Endothelial cell of umbilical vein (primary cell): ENCODE results near the gene FMN2. TPM values are rescaled to one million over a fixed set of nuclear protein-coding genes. Genes with fewer than 3 reads are reported as not detected.

ENCODE experiments used
- BruUV-seq: library from RNA; stranded (reverse); fragments of 400-500 nt; replicated peaks from 2 replicates; lab custom pipeline; 2021; lab: Mats Ljungman, UMichigan
- CTCF ChIA-PET: fragments of 300-600, 350-600 bp; sonication (Branson Sonifier 250); formaldehyde crosslinking; loops from one replicate; lab custom pipeline; 2021; ENCODE audit warnings: antibody characterized with exemption, inconsistent platforms; lab: Charles Lee
- POLR2A ChIA-PET: fragments of 300-600, 350-600 bp; sonication (Branson Sonifier 250); formaldehyde crosslinking; loops from one replicate; lab custom pipeline; 2021; ENCODE audit warnings: antibody characterized with exemption, inconsistent platforms; lab: Charles Lee
- DNase-seq: peaks from one replicate; pipeline ENCODE4 v3.0.0-alpha.2; 2011; ENCODE audit warnings: low read depth, low spot score
- FAIRE-seq: peaks from 2 replicates; lab custom pipeline; 2011; peaks lifted over from hg19 to GRCh38; lab: Jason Lieb, UNC
- H2AFZ ChIP-seq: 2 replicates; pipeline ENCODE4 v1.6.0; 2012; ENCODE audit warnings: low read depth, low read length, control low read depth, inconsistent platforms
- H3K27ac ChIP-seq: 2 replicates; pipeline ENCODE4 v1.5.1; 2011; ENCODE audit warnings: low read depth, mild to moderate bottlenecking, control low read depth, low read length, moderate library complexity; ENCODE audit not compliant: insufficient read depth
- H3K27me3 ChIP-seq, 2 experiments: 2 replicates each; pipeline versions ENCODE4 v1.6.0 to v1.6.1; 2011; ENCODE audit warnings: low read length in 2 of 2, mixed read lengths in 1 of 2; ENCODE audit not compliant: control insufficient read depth in 2 of 2, insufficient read depth in 2 of 2
- H3K36me3 ChIP-seq, 2 experiments: 2 replicates in 1 of 2; 3 replicates in 1 of 2; pipeline ENCODE4 v1.5.1; 2011; ENCODE audit warnings: low read length in 2 of 2, mild to moderate bottlenecking in 1 of 2, moderate library complexity in 1 of 2; ENCODE audit not compliant: control insufficient read depth in 2 of 2, insufficient read depth in 2 of 2; ENCODE audit errors: extremely low read depth in 1 of 2
- H3K4me1 ChIP-seq: 3 replicates; pipeline ENCODE4 v1.5.1; 2011; ENCODE audit warnings: mild to moderate bottlenecking, low read length; ENCODE audit not compliant: control insufficient read depth, insufficient read depth; ENCODE audit errors: extremely low read depth
- H3K4me2 ChIP-seq: 2 replicates; pipeline ENCODE4 v1.6.1; 2011; ENCODE audit warnings: low read length, control low read depth, mixed read lengths; ENCODE audit not compliant: insufficient read depth
- H3K4me3 ChIP-seq, 3 experiments: fragments of 200-600 bp in 1 of 3; sonication (generic), shearing (Covaris generic) in 1 of 3; replicated peaks in 1 of 3; 2 replicates each; pipeline ENCODE4 v1.5.1; 2011 to 2016; ENCODE audit warnings: control low read depth in 3 of 3, low read length in 3 of 3, mild to moderate bottlenecking in 2 of 3, inconsistent platforms in 1 of 3, low read depth in 1 of 3, moderate library complexity in 1 of 3; ENCODE audit not compliant: insufficient read depth in 1 of 3
- H3K79me2 ChIP-seq: 2 replicates; pipeline ENCODE4 v1.6.0; 2012; ENCODE audit warnings: low read length, inconsistent platforms; ENCODE audit not compliant: control insufficient read depth, insufficient read depth
- H3K9ac ChIP-seq: replicated peaks from 2 replicates; pipeline ENCODE3; 2011; ENCODE audit warnings: low read length, control low read depth; ENCODE audit not compliant: insufficient read depth; ENCODE audit errors: extremely low read depth
- H3K9me1 ChIP-seq: replicated peaks from 3 replicates; pipeline ENCODE4 v1.6.0; 2011; ENCODE audit warnings: mild to moderate bottlenecking, low read length; ENCODE audit not compliant: control insufficient read depth, insufficient read depth; ENCODE audit errors: extremely low read depth
- H3K9me3 ChIP-seq: replicated peaks from 2 replicates; pipeline ENCODE4 v1.5.1; 2012; ENCODE audit warnings: low read length, inconsistent platforms; ENCODE audit not compliant: control insufficient read depth, insufficient read depth
- H4K20me1 ChIP-seq: replicated peaks from 2 replicates; pipeline ENCODE3; 2011; ENCODE audit warnings: mild to moderate bottlenecking, low read length; ENCODE audit not compliant: control insufficient read depth, insufficient read depth; ENCODE audit errors: extremely low read depth
- CTCF ChIP-seq, 2 donors: IDR thresholded peaks; 1 replicate in 1 of 2; 2 replicates in 1 of 2; pipeline ENCODE4 v1.5.1; 2011; ENCODE audit warnings: low read length in 2 of 2, mild to moderate bottlenecking in 2 of 2, moderate library complexity in 2 of 2, control low read depth in 1 of 2, inconsistent platforms in 1 of 2, low read depth in 1 of 2; ENCODE audit not compliant: insufficient read depth in 1 of 2; ENCODE audit errors: extremely low read depth in 1 of 2
- EZH2 ChIP-seq: IDR thresholded peaks from 2 replicates; pipeline ENCODE4 v1.6.1; 2012; ENCODE audit warnings: borderline replicate concordance, low read depth, mild to moderate bottlenecking, moderate library complexity, low read length, inconsistent platforms; ENCODE audit not compliant: severe bottlenecking
- FOS ChIP-seq: IDR thresholded peaks from 2 replicates; pipeline ENCODE4 v1.6.1; 2011; ENCODE audit warnings: mild to moderate bottlenecking, low read length, moderate library complexity, borderline replicate concordance; ENCODE audit not compliant: insufficient read depth
- GATA2 ChIP-seq: IDR thresholded peaks from 2 replicates; pipeline ENCODE4 v1.7.0; 2011; ENCODE audit warnings: low read depth, mild to moderate bottlenecking, moderate library complexity, mixed read lengths, low read length; ENCODE audit not compliant: insufficient read length, insufficient read depth
- JUN ChIP-seq: IDR thresholded peaks from 2 replicates; pipeline ENCODE4 v1.6.1; 2011; ENCODE audit warnings: borderline replicate concordance, low read depth; ENCODE audit not compliant: insufficient read length, insufficient read depth
- MYC ChIP-seq: IDR thresholded peaks from one replicate; pipeline ENCODE4 v1.6.1; 2011; ENCODE audit warnings: mild to moderate bottlenecking, low read depth, low read length
- POLR2A ChIP-seq: IDR thresholded peaks from 2 replicates; pipeline ENCODE4 v1.6.1; 2012; ENCODE audit warnings: low read depth, mild to moderate bottlenecking, control low read depth, low read length
- POLR2AphosphoS5 ChIP-seq: IDR thresholded peaks from 2 replicates; pipeline ENCODE4 v1.6.1; 2012; ENCODE audit warnings: low read depth, mild to moderate bottlenecking, control low read depth, low read length, moderate library complexity; ENCODE audit not compliant: insufficient read depth
- dilution Hi-C: fragments of 300-500 bp; cut with MboI; formaldehyde crosslinking; loops from one replicate; pipeline ENCODE4 v1.15.0; 2019; ENCODE audit warnings: low sequenced_read_pairs; ENCODE audit not compliant: extremely low pct_ligation_motif_present
- intact Hi-C: fragments of 100-400 bp; cut with micrococcal nuclease; formaldehyde crosslinking; loops from one replicate; pipeline ENCODE4 v1.10.0; 2022
- polyA plus RNA-seq, 4 experiments: library from polyadenylated mRNA; depleted of rRNA in 3 of 4; stranded (reverse) in 3 of 4; unstranded in 1 of 4; fragments of >200 nt; gene quantifications; 2 replicates each; pipeline versions ENCODE4 v1.2.1 to v1.2.3, GENCODE V29; 2011 to 2012; ENCODE audit warnings: missing spikeins in 1 of 4
- total RNA-seq: library from RNA; stranded (reverse); gene quantifications from 2 replicates; pipeline ENCODE4 v1.2.3, GENCODE V29; 2021
- TF ChIP-seq, protein P1 (sequence below): IDR thresholded peaks from 2 replicates; pipeline ENCODE4 v1.6.1; 2011; ENCODE audit not compliant: insufficient read depth, insufficient read length

Gene FMN2
- total and polyA plus RNA-seq, 2 donors (not counting 3 experiments of a cell fraction or from before 2014, with no cell fraction given): not detected

GRCh38 chr1:240491156-240491555 lies 399.5 kb downstream of the FMN2 start:
- Histone ChIP-seq H3K4me3 (no peak overlapping the region), H3K27ac (no peak overlapping the region), H3K79me2 (no peaks in the 10 kb centered on the region), H3K27me3 (no peaks in the 10 kb centered on the region), H3K9me1 (no peaks in the 10 kb centered on the region), H4K20me1 (no peaks in the 10 kb centered on the region), H3K4me2 (no peak overlapping the region), H3K9me3 (peaks cover 6% of the 10 kb centered on the region), H3K36me3 (no peaks in the 10 kb centered on the region), H3K9ac (no peak overlapping the region), H3K4me1 (no peaks in the 10 kb centered on the region), H2AFZ (no peak overlapping the region)
- TF ChIP-seq MYC: no peak
- no peak for TF ChIP-seq EZH2
- no peak for TF ChIP-seq POLR2AphosphoS5
- no peak for TF ChIP-seq FOS
- TF ChIP-seq CTCF (IDR thresholded peaks at IDR 0.05; ENCODE audit: extremely low read depth in 1 of 2, insufficient read depth in 1 of 2, low read depth in 1 of 2, low read length in 2 of 2): no peak
- TF ChIP-seq, protein P1, sequence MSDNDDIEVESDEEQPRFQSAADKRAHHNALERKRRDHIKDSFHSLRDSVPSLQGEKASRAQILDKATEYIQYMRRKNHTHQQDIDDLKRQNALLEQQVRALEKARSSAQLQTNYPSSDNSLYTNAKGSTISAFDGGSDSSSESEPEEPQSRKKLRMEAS: no peak
- no peak for TF ChIP-seq GATA2
- no peak for TF ChIP-seq JUN
- no peak for TF ChIP-seq POLR2A
- BruUV-seq: no TSS peak
- CTCF ChIA-PET: no interaction called here
- intact Hi-C loops: no loop called here
- DNase-seq: no peak
- POLR2A ChIA-PET: no interaction called here
- dilution Hi-C loops: no loop called here
- no peak for FAIRE-seq
